ENCODE measurements around the gene CEP41.

DNA sequence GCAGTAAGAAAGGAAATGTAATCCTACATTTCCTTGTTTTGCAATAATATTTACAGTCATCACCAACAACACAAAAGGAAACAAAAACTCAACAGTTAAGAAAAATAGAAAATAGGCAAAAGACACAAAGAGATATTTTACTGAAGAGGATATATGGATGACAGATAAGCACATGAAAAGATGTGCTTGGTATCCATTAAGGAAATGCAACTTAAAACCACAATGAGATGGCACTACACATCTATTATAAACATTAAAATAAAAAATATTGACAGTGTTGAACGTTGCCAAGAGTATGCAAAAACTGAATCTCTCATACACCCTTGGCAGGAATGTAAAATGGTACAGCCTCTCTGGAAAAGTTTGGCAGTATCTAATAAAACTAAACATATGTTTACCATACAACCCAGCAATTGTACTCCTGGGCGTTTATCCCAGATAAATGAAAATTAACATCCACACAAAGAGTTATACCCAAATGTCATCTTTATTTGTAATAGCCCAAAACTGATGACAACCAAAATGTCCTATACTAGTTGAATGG lies 5.4 kb downstream of the CEP41 start:
- TF ChIP-seq MYC (IDR thresholded peaks at IDR 0.05; ENCODE audit: low read depth, low read length) (no peak), EZH2 (IDR thresholded peaks at IDR 0.05; ENCODE audit: borderline replicate concordance, low read depth, low read length, severe bottlenecking) (no peak), POLR2A (IDR thresholded peaks at IDR 0.05; ENCODE audit: low read depth, low read length) (no peak), POLR2AphosphoS5 (IDR thresholded peaks at IDR 0.05; ENCODE audit: insufficient read depth, low read depth, low read length) (no peak), JUN (IDR thresholded peaks at IDR 0.05; ENCODE audit: borderline replicate concordance, insufficient read depth, insufficient read length, low read depth) (no peak)
- TF ChIP-seq, protein P1, sequence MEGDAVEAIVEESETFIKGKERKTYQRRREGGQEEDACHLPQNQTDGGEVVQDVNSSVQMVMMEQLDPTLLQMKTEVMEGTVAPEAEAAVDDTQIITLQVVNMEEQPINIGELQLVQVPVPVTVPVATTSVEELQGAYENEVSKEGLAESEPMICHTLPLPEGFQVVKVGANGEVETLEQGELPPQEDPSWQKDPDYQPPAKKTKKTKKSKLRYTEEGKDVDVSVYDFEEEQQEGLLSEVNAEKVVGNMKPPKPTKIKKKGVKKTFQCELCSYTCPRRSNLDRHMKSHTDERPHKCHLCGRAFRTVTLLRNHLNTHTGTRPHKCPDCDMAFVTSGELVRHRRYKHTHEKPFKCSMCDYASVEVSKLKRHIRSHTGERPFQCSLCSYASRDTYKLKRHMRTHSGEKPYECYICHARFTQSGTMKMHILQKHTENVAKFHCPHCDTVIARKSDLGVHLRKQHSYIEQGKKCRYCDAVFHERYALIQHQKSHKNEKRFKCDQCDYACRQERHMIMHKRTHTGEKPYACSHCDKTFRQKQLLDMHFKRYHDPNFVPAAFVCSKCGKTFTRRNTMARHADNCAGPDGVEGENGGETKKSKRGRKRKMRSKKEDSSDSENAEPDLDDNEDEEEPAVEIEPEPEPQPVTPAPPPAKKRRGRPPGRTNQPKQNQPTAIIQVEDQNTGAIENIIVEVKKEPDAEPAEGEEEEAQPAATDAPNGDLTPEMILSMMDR (IDR thresholded peaks at IDR 0.05; ENCODE audit: extremely low read depth in 1 of 2, insufficient read depth in 1 of 2, low read depth in 1 of 2, low read length in 2 of 2): no peak

Data from endothelial cell of umbilical vein (primary cell).